SK-N-SH treated with all-trans-retinoic acid at 6 μM for 48 hours (cell line): ENCODE measurements around the gene EPHA6.

Experiments used
- CREB5 ChIP-seq: fragments of 250-450 bp; sonication (Bioruptor Pico); IDR thresholded peaks from 2 replicates; pipeline ENCODE4 v1.5.1; 2020; ENCODE audit warnings: low read depth, mild to moderate bottlenecking, moderate library complexity
- TOX ChIP-seq: fragments of 250-450 bp; sonication (Bioruptor Pico); IDR thresholded peaks from 2 replicates; pipeline ENCODE4 v1.8.0; 2021; ENCODE audit warnings: mild to moderate bottlenecking, moderate library complexity, borderline replicate concordance
- ZFP3 ChIP-seq: fragments of 250-450 bp; sonication (Bioruptor Pico); IDR thresholded peaks from 2 replicates; pipeline ENCODE4 v1.5.0; 2020; ENCODE audit warnings: mild to moderate bottlenecking, moderate library complexity
- TF ChIP-seq, protein P1 (sequence below): fragments of 250-450 bp; sonication (Bioruptor Pico); IDR thresholded peaks from 2 replicates; pipeline ENCODE4 v1.8.0; 2020; ENCODE audit warnings: mild to moderate bottlenecking, moderate library complexity, borderline replicate concordance

DNA sequence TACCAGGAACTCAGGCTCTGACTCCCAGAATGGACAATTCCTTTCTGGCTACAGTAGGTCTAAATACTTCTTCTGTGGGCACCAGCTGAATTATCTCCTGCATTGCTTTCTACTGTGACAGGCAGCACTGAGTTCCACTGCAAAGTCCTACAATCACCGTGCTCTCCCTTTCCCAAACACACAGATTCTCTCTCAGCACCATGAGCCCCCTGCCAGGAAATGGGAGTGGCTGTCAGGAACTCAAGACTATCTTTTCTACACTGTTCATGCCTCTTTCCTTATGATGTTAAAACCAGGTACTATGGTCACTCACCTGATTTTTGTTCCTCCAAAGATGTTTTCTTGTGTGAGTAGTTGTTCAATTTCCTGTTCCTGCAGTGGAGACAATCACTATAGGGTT lies 383.4 kb downstream of the EPHA6 start:
- TF ChIP-seq CREB5 (CRISPR knock-in tag) (no peak), TOX (CRISPR knock-in tag) (no peak), ZFP3 (CRISPR knock-in tag) (no peak)
- TF ChIP-seq, protein P1, sequence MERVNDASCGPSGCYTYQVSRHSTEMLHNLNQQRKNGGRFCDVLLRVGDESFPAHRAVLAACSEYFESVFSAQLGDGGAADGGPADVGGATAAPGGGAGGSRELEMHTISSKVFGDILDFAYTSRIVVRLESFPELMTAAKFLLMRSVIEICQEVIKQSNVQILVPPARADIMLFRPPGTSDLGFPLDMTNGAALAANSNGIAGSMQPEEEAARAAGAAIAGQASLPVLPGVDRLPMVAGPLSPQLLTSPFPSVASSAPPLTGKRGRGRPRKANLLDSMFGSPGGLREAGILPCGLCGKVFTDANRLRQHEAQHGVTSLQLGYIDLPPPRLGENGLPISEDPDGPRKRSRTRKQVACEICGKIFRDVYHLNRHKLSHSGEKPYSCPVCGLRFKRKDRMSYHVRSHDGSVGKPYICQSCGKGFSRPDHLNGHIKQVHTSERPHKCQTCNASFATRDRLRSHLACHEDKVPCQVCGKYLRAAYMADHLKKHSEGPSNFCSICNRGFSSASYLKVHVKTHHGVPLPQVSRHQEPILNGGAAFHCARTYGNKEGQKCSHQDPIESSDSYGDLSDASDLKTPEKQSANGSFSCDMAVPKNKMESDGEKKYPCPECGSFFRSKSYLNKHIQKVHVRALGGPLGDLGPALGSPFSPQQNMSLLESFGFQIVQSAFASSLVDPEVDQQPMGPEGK (CRISPR knock-in tag): no peak
